HEK293 (cell line): ENCODE data around the gene DAZAP1.
A peak's percentile ranks its signal among the peaks of the same experiment; 100 is the strongest.

ENCODE experiments used
- EGR2 ChIP-seq: fragments of 450-650 bp; formaldehyde crosslinking; IDR thresholded peaks from 2 replicates; pipeline ENCODE4 v1.5.1; 2016; ENCODE audit warnings: low read depth, missing biosample characterization, missing genetic modification characterization
- GLI4 ChIP-seq: fragments of 450-650 bp; formaldehyde crosslinking; IDR thresholded peaks from 2 replicates; pipeline ENCODE4 v1.5.1; 2016; ENCODE audit warnings: missing biosample characterization, missing genetic modification characterization
- GLIS2 ChIP-seq: fragments of 450-650 bp; formaldehyde crosslinking; IDR thresholded peaks from 2 replicates; pipeline ENCODE4 v1.5.1; 2016; ENCODE audit warnings: missing biosample characterization, missing genetic modification characterization
- HOXA7 ChIP-seq: sonication (generic); formaldehyde crosslinking; IDR thresholded peaks from 2 replicates; pipeline ENCODE4 v1.8.1; 2022; ENCODE audit warnings: missing genetic modification reagents, borderline replicate concordance
- KLF8 ChIP-seq: fragments of 450-650 bp; formaldehyde crosslinking; IDR thresholded peaks from 2 replicates; pipeline ENCODE4 v1.5.1; 2016; ENCODE audit warnings: missing biosample characterization, missing genetic modification characterization
- MEIS1 ChIP-seq: sonication (generic); formaldehyde crosslinking; IDR thresholded peaks from 2 replicates; pipeline ENCODE4 v1.8.1; 2022; ENCODE audit warnings: missing genetic modification reagents, mild to moderate bottlenecking, borderline replicate concordance
- REPIN1 ChIP-seq: fragments of 450-650 bp; formaldehyde crosslinking; IDR thresholded peaks from 2 replicates; pipeline ENCODE4 v1.5.1; 2017; ENCODE audit warnings: missing biosample characterization, missing genetic modification characterization, low read depth
- SCRT2 ChIP-seq: fragments of 450-650 bp; formaldehyde crosslinking; IDR thresholded peaks from 2 replicates; pipeline ENCODE4 v1.5.1; 2016; ENCODE audit warnings: missing biosample characterization, missing genetic modification characterization
- TCF7L2 ChIP-seq: IDR thresholded peaks from 2 replicates; pipeline ENCODE4 v1.6.1; 2011; ENCODE audit warnings: low read depth, mild to moderate bottlenecking, inconsistent platforms, low read length, moderate library complexity, borderline replicate concordance
- ZBTB17 ChIP-seq: fragments of 450-650 bp; formaldehyde crosslinking; IDR thresholded peaks from 2 replicates; pipeline ENCODE4 v1.5.1; 2016; ENCODE audit warnings: missing biosample characterization, missing genetic modification characterization
- ZBTB20 ChIP-seq: fragments of 450-650 bp; formaldehyde crosslinking; IDR thresholded peaks from 2 replicates; pipeline ENCODE4 v1.5.1; 2016; ENCODE audit warnings: missing biosample characterization, missing genetic modification characterization
- ZBTB8A ChIP-seq: fragments of 450-650 bp; formaldehyde crosslinking; IDR thresholded peaks from 2 replicates; pipeline ENCODE4 v1.5.1; 2016; ENCODE audit warnings: missing biosample characterization, missing genetic modification characterization
- ZFP3 ChIP-seq: fragments of 450-650 bp; formaldehyde crosslinking; IDR thresholded peaks from 2 replicates; pipeline ENCODE4 v1.5.1; 2016; ENCODE audit warnings: low read depth, missing biosample characterization, missing genetic modification characterization
- ZNF112 ChIP-seq: fragments of 450-650 bp; formaldehyde crosslinking; IDR thresholded peaks from 2 replicates; pipeline ENCODE4 v1.5.0; 2017; ENCODE audit warnings: missing biosample characterization, missing genetic modification characterization
- ZNF133 ChIP-seq: fragments of 450-650 bp; formaldehyde crosslinking; IDR thresholded peaks from 2 replicates; pipeline ENCODE4 v1.5.1; 2016; ENCODE audit warnings: missing biosample characterization, missing genetic modification characterization
- ZNF19 ChIP-seq: fragments of 450-650 bp; formaldehyde crosslinking; IDR thresholded peaks from 2 replicates; pipeline ENCODE4; 2016; ENCODE audit warnings: missing biosample characterization, missing genetic modification characterization, low read depth
- ZNF341 ChIP-seq: fragments of 450-650 bp; formaldehyde crosslinking; IDR thresholded peaks from 2 replicates; pipeline ENCODE4; 2016; ENCODE audit warnings: low read depth, missing biosample characterization, missing genetic modification characterization
- ZNF366 ChIP-seq: fragments of 450-650 bp; formaldehyde crosslinking; conservative IDR thresholded peaks from 2 replicates; pipeline ENCODE4 v1.5.1; 2016; ENCODE audit warnings: missing biosample characterization, missing genetic modification characterization
- ZNF391 ChIP-seq: fragments of 450-650 bp; formaldehyde crosslinking; IDR thresholded peaks from 2 replicates; pipeline ENCODE4 v1.5.1; 2016; ENCODE audit warnings: low read depth, missing biosample characterization, missing genetic modification characterization, borderline replicate concordance
- ZNF560 ChIP-seq: fragments of 450-650 bp; formaldehyde crosslinking; IDR thresholded peaks from 2 replicates; pipeline ENCODE4 v1.5.1; 2017; ENCODE audit warnings: missing biosample characterization, missing genetic modification characterization, borderline replicate concordance
- ZNF626 ChIP-seq: fragments of 450-650 bp; sonication (Bioruptor Pico); formaldehyde crosslinking; IDR thresholded peaks from 2 replicates; pipeline ENCODE4 v1.5.1; 2018; ENCODE audit warnings: missing biosample characterization, missing genetic modification characterization, inconsistent platforms
- TF ChIP-seq, protein P1 (sequence below): fragments of 450-650 bp; formaldehyde crosslinking; IDR thresholded peaks from 2 replicates; pipeline ENCODE4 v1.5.1; 2016; ENCODE audit warnings: missing biosample characterization, missing genetic modification characterization
- TF ChIP-seq, protein P2 (sequence below): fragments of 450-650 bp; IDR thresholded peaks from 2 replicates; pipeline ENCODE4 v1.5.1; 2018; ENCODE audit warnings: missing biosample characterization, missing genetic modification characterization
- TF ChIP-seq, protein P3 (sequence below): fragments of 450-650 bp; formaldehyde crosslinking; IDR thresholded peaks from 2 replicates; pipeline ENCODE4 v1.5.1; 2016; ENCODE audit warnings: missing biosample characterization, missing genetic modification characterization, low read depth
- TF ChIP-seq, protein P4 (sequence below): fragments of 450-650 bp; formaldehyde crosslinking; IDR thresholded peaks from 2 replicates; pipeline ENCODE4 v1.5.1; 2016; ENCODE audit warnings: missing biosample characterization, missing genetic modification characterization, borderline replicate concordance
- TF ChIP-seq, protein P5 (sequence below): fragments of 450-650 bp; formaldehyde crosslinking; IDR thresholded peaks from 2 replicates; pipeline ENCODE4; 2016; ENCODE audit warnings: missing biosample characterization, missing genetic modification characterization
- TF ChIP-seq, protein P6 (sequence below): fragments of 450-650 bp; formaldehyde crosslinking; optimal IDR thresholded peaks from 2 replicates; pipeline ENCODE3; 2016; ENCODE audit warnings: missing biosample characterization, mild to moderate bottlenecking, missing genetic modification characterization

The DAZAP1 gene

DNA sequence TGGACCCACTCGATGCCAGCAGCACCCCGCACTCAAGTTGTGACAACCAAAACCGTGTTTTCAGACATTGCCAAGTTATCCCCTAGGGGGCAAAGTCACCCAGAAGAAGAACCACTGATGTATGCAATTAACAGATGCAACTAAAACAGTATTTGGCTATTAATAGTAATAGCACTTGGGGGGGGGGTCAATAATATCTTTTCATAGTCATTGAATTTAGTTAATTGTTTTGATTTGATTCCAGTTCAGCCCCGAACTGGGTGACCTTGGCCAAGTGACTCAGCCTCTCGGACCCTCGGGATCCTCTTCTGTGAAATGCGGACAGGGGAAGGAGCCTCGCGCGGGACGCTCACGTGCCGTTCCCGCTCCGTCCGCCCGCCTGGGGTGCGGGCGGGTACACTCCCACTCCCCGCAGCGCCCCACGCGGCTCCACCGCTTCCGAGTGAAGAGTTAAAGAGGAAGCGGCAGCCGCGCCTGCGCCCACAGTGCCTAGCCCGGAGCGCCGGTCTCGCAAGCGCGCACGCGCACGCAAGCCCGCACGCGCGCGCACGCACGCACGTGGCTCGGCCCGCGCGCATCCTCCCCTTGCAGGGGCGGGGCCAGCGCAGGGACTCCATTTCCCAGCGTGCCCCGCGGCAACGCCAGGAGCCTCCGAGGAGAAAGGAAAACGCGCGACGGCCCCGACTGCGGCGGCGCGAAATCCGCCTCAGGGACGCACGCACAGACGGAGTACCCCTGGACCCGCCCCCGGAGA is 435 bp upstream of the DAZAP1 start (continued):
- TF ChIP-seq ZNF366 (tag by site-specific recombination) (no peak), ZNF341 (tag by site-specific recombination) (peak; percentile 34), ZNF112 (tag by site-specific recombination) (no peak), EGR2 (peak; percentile 80), ZFP3 (tag by site-specific recombination) (no peak), REPIN1 (tag by site-specific recombination) (no peak), ZBTB17 (tag by site-specific recombination) (peak; percentile 62; the same call in 1 of the 2 replicates), ZNF19 (tag by site-specific recombination) (no peak), ZNF560 (tag by site-specific recombination) (no peak), ZNF626 (tag by site-specific recombination) (no peak), ZBTB20 (0 out of 2 replicates have a peak, but pooled peaks have one; percentile 12), TCF7L2 (no peak), GLI4 (no peak), GLIS2 (peak; percentile 77; the same call in 1 of the 2 replicates), KLF8 (tag by site-specific recombination) (0 out of 2 replicates have a peak, but pooled peaks have one; percentile 53), HOXA7 (CRISPR knock-in tag) (no peak), ZBTB8A (peak; percentile 83), ZNF391 (no peak), SCRT2 (tag by site-specific recombination) (no peak), MEIS1 (no peak), ZNF133 (tag by site-specific recombination) (no peak)
- TF ChIP-seq, protein P1, sequence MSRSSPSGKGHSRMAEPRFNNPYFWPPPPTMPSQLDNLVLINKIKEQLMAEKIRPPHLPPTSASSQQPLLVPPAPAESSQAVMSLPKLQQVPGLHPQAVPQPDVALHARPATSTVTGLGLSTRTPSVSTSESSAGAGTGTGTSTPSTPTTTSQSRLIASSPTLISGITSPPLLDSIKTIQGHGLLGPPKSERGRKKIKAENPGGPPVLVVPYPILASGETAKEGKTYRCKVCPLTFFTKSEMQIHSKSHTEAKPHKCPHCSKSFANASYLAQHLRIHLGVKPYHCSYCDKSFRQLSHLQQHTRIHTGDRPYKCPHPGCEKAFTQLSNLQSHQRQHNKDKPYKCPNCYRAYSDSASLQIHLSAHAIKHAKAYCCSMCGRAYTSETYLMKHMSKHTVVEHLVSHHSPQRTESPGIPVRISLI = no peak
- TF ChIP-seq, protein P2, sequence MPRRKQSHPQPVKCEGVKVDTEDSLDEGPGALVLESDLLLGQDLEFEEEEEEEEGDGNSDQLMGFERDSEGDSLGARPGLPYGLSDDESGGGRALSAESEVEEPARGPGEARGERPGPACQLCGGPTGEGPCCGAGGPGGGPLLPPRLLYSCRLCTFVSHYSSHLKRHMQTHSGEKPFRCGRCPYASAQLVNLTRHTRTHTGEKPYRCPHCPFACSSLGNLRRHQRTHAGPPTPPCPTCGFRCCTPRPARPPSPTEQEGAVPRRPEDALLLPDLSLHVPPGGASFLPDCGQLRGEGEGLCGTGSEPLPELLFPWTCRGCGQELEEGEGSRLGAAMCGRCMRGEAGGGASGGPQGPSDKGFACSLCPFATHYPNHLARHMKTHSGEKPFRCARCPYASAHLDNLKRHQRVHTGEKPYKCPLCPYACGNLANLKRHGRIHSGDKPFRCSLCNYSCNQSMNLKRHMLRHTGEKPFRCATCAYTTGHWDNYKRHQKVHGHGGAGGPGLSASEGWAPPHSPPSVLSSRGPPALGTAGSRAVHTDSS (tag by site-specific recombination) = no peak
- TF ChIP-seq, protein P3, sequence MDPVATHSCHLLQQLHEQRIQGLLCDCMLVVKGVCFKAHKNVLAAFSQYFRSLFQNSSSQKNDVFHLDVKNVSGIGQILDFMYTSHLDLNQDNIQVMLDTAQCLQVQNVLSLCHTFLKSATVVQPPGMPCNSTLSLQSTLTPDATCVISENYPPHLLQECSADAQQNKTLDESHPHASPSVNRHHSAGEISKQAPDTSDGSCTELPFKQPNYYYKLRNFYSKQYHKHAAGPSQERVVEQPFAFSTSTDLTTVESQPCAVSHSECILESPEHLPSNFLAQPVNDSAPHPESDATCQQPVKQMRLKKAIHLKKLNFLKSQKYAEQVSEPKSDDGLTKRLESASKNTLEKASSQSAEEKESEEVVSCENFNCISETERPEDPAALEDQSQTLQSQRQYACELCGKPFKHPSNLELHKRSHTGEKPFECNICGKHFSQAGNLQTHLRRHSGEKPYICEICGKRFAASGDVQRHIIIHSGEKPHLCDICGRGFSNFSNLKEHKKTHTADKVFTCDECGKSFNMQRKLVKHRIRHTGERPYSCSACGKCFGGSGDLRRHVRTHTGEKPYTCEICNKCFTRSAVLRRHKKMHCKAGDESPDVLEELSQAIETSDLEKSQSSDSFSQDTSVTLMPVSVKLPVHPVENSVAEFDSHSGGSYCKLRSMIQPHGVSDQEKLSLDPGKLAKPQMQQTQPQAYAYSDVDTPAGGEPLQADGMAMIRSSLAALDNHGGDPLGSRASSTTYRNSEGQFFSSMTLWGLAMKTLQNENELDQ (tag by site-specific recombination) = no peak
- TF ChIP-seq, protein P4, sequence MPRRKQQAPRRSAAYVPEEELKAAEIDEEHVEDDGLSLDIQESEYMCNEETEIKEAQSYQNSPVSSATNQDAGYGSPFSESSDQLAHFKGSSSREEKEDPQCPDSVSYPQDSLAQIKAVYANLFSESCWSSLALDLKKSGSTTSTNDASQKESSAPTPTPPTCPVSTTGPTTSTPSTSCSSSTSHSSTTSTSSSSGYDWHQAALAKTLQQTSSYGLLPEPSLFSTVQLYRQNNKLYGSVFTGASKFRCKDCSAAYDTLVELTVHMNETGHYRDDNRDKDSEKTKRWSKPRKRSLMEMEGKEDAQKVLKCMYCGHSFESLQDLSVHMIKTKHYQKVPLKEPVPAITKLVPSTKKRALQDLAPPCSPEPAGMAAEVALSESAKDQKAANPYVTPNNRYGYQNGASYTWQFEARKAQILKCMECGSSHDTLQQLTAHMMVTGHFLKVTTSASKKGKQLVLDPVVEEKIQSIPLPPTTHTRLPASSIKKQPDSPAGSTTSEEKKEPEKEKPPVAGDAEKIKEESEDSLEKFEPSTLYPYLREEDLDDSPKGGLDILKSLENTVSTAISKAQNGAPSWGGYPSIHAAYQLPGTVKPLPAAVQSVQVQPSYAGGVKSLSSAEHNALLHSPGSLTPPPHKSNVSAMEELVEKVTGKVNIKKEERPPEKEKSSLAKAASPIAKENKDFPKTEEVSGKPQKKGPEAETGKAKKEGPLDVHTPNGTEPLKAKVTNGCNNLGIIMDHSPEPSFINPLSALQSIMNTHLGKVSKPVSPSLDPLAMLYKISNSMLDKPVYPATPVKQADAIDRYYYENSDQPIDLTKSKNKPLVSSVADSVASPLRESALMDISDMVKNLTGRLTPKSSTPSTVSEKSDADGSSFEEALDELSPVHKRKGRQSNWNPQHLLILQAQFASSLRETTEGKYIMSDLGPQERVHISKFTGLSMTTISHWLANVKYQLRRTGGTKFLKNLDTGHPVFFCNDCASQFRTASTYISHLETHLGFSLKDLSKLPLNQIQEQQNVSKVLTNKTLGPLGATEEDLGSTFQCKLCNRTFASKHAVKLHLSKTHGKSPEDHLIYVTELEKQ (tag by site-specific recombination) = no peak
- TF ChIP-seq, protein P5, sequence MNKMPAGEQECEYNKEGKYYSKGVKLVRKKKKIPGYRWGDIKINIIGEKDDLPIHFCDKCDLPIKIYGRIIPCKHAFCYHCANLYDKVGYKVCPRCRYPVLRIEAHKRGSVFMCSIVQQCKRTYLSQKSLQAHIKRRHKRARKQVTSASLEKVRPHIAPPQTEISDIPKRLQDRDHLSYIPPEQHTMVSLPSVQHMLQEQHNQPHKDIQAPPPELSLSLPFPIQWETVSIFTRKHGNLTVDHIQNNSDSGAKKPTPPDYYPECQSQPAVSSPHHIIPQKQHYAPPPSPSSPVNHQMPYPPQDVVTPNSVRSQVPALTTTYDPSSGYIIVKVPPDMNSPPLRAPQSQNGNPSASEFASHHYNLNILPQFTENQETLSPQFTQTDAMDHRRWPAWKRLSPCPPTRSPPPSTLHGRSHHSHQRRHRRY (tag by site-specific recombination) = no peak
- TF ChIP-seq, protein P6, sequence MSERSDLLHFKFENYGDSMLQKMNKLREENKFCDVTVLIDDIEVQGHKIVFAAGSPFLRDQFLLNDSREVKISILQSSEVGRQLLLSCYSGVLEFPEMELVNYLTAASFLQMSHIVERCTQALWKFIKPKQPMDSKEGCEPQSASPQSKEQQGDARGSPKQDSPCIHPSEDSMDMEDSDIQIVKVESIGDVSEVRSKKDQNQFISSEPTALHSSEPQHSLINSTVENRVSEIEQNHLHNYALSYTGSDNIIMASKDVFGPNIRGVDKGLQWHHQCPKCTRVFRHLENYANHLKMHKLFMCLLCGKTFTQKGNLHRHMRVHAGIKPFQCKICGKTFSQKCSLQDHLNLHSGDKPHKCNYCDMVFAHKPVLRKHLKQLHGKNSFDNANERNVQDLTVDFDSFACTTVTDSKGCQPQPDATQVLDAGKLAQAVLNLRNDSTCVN (tag by site-specific recombination) = peak; percentile 88
